SK-N-SH (cell line): ENCODE measurements around the gene PRMT7.

Experiments used
- EZH2phosphoT487 ChIP-seq: fragments of 200-600 bp; sonication (generic); IDR thresholded peaks from 2 replicates; pipeline ENCODE4 v1.6.1; 2017; ENCODE audit warnings: low read depth, mixed run types, mild to moderate bottlenecking, antibody characterized with exemption, moderate library complexity, borderline replicate concordance
- FOXM1 ChIP-seq: IDR thresholded peaks from 2 replicates; pipeline ENCODE4 v1.4.0; 2012; ENCODE audit warnings: low read depth, mild to moderate bottlenecking

GRCh38 chr16:68393333-68393732 lies 82.5 kb downstream of the PRMT7 start:
- TF ChIP-seq EZH2phosphoT487 (no peak), FOXM1 (no peak)
